Cardiac atrium fibroblast (primary cell): Measurements from ENCODE around the gene C11orf65. TPM values are rescaled to one million over a fixed set of nuclear protein-coding genes. Genes with fewer than 3 reads are reported as not detected.

ENCODE experiments used
- total RNA-seq: library from RNA; depleted of rRNA; stranded (reverse); fragments of >200 nt; gene quantifications from 2 replicates; pipeline ENCODE4 v1.2.3, GENCODE V29; 2015

Gene C11orf65
- total RNA-seq = 0.32 TPM in 1 of 2 replicates, not detected in the other

DNA sequence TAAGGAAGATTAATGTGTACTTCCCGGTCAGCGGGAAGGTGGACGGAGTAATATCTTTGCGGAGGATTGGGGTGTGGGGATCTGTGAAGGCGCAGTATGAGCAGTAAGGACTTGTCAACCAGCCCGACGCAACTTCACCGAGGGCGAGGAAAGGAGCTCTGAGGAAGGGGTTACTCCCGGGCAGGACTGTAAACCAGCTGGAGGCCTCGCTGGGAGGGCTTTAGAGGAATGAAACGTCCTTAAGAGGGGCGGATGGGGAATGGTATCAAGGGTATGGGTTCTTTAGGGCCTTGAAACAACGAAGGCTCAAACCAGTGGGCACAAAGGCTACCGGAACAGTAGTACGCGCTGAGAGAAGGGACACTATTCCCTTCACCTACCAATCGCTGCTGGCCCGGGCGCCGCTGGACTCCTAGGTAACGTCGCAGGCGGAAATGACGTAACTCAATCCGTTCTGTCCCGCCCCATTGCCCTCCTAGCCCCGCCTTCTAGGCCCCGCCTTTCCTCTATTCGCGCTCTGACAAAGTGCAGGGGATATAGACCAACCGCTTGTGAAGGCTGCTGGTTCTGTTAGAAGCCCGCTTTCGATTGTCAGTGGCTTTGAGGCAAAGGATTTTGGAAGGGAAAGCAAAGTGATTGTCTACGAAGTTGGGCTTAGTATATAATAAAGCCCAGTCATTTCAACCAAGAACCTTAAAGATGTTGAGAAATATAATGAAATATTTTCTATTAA lies at the start of gene C11orf65:
C11orf65 (minus strand) TSS at position 439 of the 733 bp plus-strand sequence. CDS start 5,970 bp downstream, outside the sequence.

DNA sequence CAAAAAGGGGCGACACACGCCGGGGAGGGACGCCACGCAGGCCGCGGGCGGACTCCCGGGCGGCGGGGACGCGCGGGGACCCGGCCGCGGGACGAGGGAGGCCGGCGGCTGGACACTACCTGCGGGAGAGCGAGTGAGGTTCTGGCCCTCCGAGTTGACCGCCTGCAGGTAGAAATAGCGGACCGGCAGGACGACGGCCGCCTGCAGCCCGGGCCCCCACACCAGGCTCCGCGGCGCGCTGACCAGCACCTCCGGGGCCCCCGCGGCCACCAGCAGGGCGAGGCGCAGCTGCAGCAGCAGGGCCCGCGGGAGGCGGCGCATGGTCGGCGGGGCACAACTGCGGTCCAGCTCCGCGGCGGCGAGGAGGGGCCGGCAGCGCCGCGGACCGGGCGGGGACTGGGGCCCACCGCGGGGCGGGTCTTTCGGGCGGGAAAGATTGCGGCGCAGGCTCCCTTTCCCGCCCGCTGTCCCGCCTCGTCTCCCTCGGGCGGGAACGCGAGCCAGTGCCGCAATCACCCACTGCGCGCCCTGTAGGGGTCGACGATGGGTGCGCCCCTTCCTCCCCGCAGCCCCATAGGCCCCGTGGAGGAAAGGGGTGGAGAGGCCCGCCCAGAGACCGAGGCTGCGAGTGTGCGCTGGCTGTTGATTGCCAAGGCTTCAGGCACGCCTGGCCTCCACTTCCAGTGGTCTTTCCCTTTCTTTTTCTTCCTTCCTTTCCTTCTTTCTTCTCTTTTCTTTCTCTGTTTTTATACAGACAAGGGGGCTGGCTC lies 30.9 kb upstream of the C11orf65 start, which contains the start of gene POGLUT3:
POGLUT3 (minus strand) TSS at position 339 of the 770 bp plus-strand sequence; CDS start at position 321, 18 bp downstream.

Other genes starting within 250 kb of the C11orf65 start
- 8.1 and 8.7 TPM in 2 replicates for gene NPAT, start 244.9 kb downstream of the C11orf65 start, total RNA-seq
- 50.2 and 56.4 TPM in 2 replicates for gene ATM, start 244.5 kb downstream of the C11orf65 start, total RNA-seq
- 25.3 and 31.6 TPM in 2 replicates for gene POGLUT3, start 30.9 kb upstream of the C11orf65 start, total RNA-seq
- not detected in 2 replicates for gene EXPH5, start 126.2 kb upstream of the C11orf65 start, total RNA-seq
- 15.6 and 24.4 TPM in 2 replicates for gene DDX10, start 197.5 kb upstream of the C11orf65 start, total RNA-seq